Breast epithelium (tissue), 4 donors: Measurements from ENCODE around the gene CPO. TPM values are rescaled to one million over a fixed set of nuclear protein-coding genes. Genes with fewer than 3 reads are reported as not detected.

Experiments
- DNase-seq, 2 donors: peaks; one replicate each; pipeline ENCODE4 v3.0.0-alpha.2; 2019; ENCODE audit warnings: low spot score in 2 of 2
- H3K27ac ChIP-seq, 2 donors: fragments of 200-600 bp; sonication (generic) in 1 of 2; one replicate each; pipeline ENCODE4 v1.5.1; 2016 to 2019; ENCODE audit warnings: mild to moderate bottlenecking in 1 of 2
- H3K27me3 ChIP-seq, 2 donors: fragments of 200-600 bp; sonication (generic) in 1 of 2; one replicate each; pipeline versions ENCODE4 v1.5.1 to v1.6.0; 2017 to 2019; ENCODE audit warnings: control low read depth in 1 of 2, mild to moderate bottlenecking in 1 of 2
- H3K36me3 ChIP-seq: fragments of 200-600 bp; one replicate; pipeline ENCODE4 v1.5.1; 2019
- H3K4me1 ChIP-seq, 2 donors: fragments of 200-600 bp; sonication (generic); one replicate each; pipeline ENCODE4 v1.5.1; 2016 to 2019; ENCODE audit warnings: control low read depth in 1 of 2
- H3K4me3 ChIP-seq, 3 donors: fragments of 200-600 bp; sonication (generic); 1 replicate in 2 of 3; 2 replicates in 1 of 3; pipeline ENCODE4 v1.5.1; 2016 to 2019; ENCODE audit warnings: mild to moderate bottlenecking in 3 of 3, moderate library complexity in 2 of 3
- H3K9me3 ChIP-seq, 2 donors: fragments of 200-600 bp; sonication (generic) in 1 of 2; one replicate each; pipeline ENCODE4 v1.5.1; 2016 to 2019; ENCODE audit warnings: control low read depth in 1 of 2
- CTCF ChIP-seq, 3 donors: fragments of 450-650 bp; IDR thresholded peaks; one replicate each; pipeline ENCODE4 v1.5.1; 2016 to 2017; ENCODE audit warnings: antibody characterized with exemption in 3 of 3, mild to moderate bottlenecking in 3 of 3, moderate library complexity in 3 of 3
- POLR2A ChIP-seq: fragments of 450-650 bp; IDR thresholded peaks from one replicate; pipeline ENCODE4 v1.6.1; 2016; ENCODE audit warnings: antibody characterized with exemption, mild to moderate bottlenecking, moderate library complexity
- POLR2AphosphoS5 ChIP-seq, 3 donors: sonication (generic); formaldehyde crosslinking; IDR thresholded peaks; one replicate each; pipeline ENCODE4 v1.6.1; 2017; ENCODE audit warnings: antibody characterized with exemption in 3 of 3
- intact Hi-C: fragments of 100-400 bp; cut with DNase I; formaldehyde crosslinking; loops from one replicate; pipeline ENCODE4 v1.15.1; 2023; ENCODE audit warnings: low total_unique reads
- total RNA-seq, 3 donors: library from RNA; depleted of rRNA; stranded (reverse); fragments of >200 nt; gene quantifications; one replicate each; pipeline ENCODE4 v1.1.0, GENCODE V29; 2016

Gene CPO
- total RNA-seq, 3 donors from 2014 or later: 0.66 to 1.6 (median 0.96) TPM

- TF ChIP-seq CTCF (IDR thresholded peaks at IDR 0.05): no peak
- TF ChIP-seq POLR2AphosphoS5 (IDR thresholded peaks at IDR 0.05): no peak
- no peak for TF ChIP-seq POLR2A
- no peaks in the 10 kb centered on the region for H3K36me3 ChIP-seq
- no peak overlapping the region for H3K27ac ChIP-seq
- no peak for DNase-seq
- H3K27me3 ChIP-seq: no peaks in the 10 kb centered on the region
- H3K9me3 ChIP-seq: peaks cover 0 to 9% of the 10 kb centered on the region in 2 donors
- H3K4me1 ChIP-seq: no peaks in the 10 kb centered on the region
- intact Hi-C loops: no loop called here
- H3K4me3 ChIP-seq: no peak overlapping the region
These were observed 18.9 kb downstream of the CPO start for GRCh38 chr2:206958261-206958660.

GRCh38 chr2:206962966-206963365 lies 23.6 kb downstream of the CPO start:
- Histone ChIP-seq H3K27me3 (no peaks in the 10 kb centered on the region), H3K4me1 (no peaks in the 10 kb centered on the region), H3K9me3 (no peaks in the 10 kb centered on the region), H3K36me3 (no peaks in the 10 kb centered on the region), H3K27ac (no peak overlapping the region), H3K4me3 (no peak overlapping the region)
- no peak for DNase-seq
- TF ChIP-seq CTCF (IDR thresholded peaks at IDR 0.05) (no peak), POLR2AphosphoS5 (IDR thresholded peaks at IDR 0.05) (no peak), POLR2A (no peak)
- intact Hi-C loops: no loop called here

- Histone ChIP-seq H3K4me3 (no peak overlapping the region), H3K27ac (no peak overlapping the region), H3K4me1 (no peaks in the 10 kb centered on the region)
These were observed 29.1 kb downstream of the CPO start for GRCh38 chr2:206968134-206969086.

GRCh38 chr2:206969192-206969591 lies 29.9 kb downstream of the CPO start:
- Histone ChIP-seq H3K4me1 (no peaks in the 10 kb centered on the region), H3K9me3 (no peaks in the 10 kb centered on the region), H3K4me3 (no peak overlapping the region), H3K27me3 (no peaks in the 10 kb centered on the region), H3K27ac (no peak overlapping the region), H3K36me3 (no peaks in the 10 kb centered on the region)
- no peak for TF ChIP-seq CTCF (IDR thresholded peaks at IDR 0.05)
- no peak for TF ChIP-seq POLR2AphosphoS5 (IDR thresholded peaks at IDR 0.05)
- no peak for TF ChIP-seq POLR2A
- intact Hi-C loops: loop anchor here (5.0 kb wide), 1 partner anchor 628 kb away; no protein-coding TSS in a partner anchor
- DNase-seq: no peak

More at GRCh38 chr2:206968134-206969086, 29.1 kb downstream of the CPO start:
- no peaks in the 10 kb centered on the region for H3K27me3 ChIP-seq
- TF ChIP-seq CTCF (IDR thresholded peaks at IDR 0.05) (no peak), POLR2AphosphoS5 (IDR thresholded peaks at IDR 0.05) (no peak), POLR2A (no peak)
- no peak for DNase-seq
- no peaks in the 10 kb centered on the region for H3K36me3 ChIP-seq
- intact Hi-C loops: loop anchor here (5.0 kb wide), 1 partner anchor 629 kb away; no protein-coding TSS in a partner anchor
- no peaks in the 10 kb centered on the region for H3K9me3 ChIP-seq
